Measurements from ENCODE around the gene CSMD2.

DNA sequence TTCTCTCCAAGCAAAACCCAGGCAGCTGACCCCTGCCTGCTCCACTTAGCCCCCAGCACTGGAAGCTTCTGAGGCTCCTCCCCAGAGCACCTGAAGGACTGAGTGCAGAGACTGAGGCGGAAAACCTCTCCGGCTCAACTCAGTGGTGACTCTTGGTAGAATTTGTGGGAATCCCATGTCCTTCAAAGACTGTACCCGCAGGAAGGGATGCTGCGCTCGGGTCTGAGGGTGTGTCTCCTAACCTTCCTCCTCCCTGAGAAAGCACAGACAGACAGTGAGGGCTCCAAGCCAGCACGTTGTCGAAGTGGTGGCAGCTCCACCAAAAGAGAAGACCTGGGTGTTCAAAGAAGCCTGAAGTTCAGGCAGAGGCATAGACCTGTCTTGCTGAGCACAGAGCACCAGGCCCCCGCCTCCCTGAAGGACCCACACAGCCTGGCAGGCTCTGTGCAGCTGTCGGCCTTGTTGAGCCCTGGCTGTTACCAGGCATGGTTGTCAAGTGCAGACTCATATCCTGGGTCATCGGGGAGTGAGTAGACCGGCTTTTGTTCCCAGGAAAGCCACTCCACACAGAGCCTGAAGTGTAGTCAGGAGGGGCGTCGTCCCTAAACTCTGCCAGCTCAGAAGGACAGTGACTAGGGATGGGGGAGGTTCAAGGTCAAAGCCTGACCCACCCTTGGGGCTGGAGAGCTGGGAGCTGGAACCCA, 36.7 kb downstream of the CSMD2 start:
- TF ChIP-seq POLR2AphosphoS5 (IDR thresholded peaks at IDR 0.05; ENCODE audit: low read depth, low read length) (no peak), SIN3A (IDR thresholded peaks at IDR 0.05; ENCODE audit: borderline replicate concordance, insufficient read depth, low read length) (no peak), TAF1 (IDR thresholded peaks at IDR 0.05; ENCODE audit: borderline replicate concordance, insufficient read depth, low read length) (no peak)
- TF ChIP-seq, protein P1, sequence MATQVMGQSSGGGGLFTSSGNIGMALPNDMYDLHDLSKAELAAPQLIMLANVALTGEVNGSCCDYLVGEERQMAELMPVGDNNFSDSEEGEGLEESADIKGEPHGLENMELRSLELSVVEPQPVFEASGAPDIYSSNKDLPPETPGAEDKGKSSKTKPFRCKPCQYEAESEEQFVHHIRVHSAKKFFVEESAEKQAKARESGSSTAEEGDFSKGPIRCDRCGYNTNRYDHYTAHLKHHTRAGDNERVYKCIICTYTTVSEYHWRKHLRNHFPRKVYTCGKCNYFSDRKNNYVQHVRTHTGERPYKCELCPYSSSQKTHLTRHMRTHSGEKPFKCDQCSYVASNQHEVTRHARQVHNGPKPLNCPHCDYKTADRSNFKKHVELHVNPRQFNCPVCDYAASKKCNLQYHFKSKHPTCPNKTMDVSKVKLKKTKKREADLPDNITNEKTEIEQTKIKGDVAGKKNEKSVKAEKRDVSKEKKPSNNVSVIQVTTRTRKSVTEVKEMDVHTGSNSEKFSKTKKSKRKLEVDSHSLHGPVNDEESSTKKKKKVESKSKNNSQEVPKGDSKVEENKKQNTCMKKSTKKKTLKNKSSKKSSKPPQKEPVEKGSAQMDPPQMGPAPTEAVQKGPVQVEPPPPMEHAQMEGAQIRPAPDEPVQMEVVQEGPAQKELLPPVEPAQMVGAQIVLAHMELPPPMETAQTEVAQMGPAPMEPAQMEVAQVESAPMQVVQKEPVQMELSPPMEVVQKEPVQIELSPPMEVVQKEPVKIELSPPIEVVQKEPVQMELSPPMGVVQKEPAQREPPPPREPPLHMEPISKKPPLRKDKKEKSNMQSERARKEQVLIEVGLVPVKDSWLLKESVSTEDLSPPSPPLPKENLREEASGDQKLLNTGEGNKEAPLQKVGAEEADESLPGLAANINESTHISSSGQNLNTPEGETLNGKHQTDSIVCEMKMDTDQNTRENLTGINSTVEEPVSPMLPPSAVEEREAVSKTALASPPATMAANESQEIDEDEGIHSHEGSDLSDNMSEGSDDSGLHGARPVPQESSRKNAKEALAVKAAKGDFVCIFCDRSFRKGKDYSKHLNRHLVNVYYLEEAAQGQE (IDR thresholded peaks at IDR 0.05; ENCODE audit: insufficient read depth in 1 of 2, low read depth in 2 of 2, low read length in 2 of 2): no peak

Data from PFSK-1 (cell line).